CD4-positive, alpha-beta T cell treated with Interleukin-6 for 4 hours (primary cell): ENCODE data around the gene PLA1A.

Source experiments
- DNase-seq: peaks from one replicate; pipeline ENCODE4 v3.0.0-alpha.2; 2020; ENCODE audit warnings: mixed read lengths

The PLA1A gene

GRCh38 chr3:119641416-119641815, 43.7 kb downstream of the PLA1A start:
- no peak for DNase-seq

- DNase-seq, result no peak
Measured at GRCh38 chr3:119642746-119643473, 45.2 kb downstream of the PLA1A start.

GRCh38 chr3:119643528-119643927, 45.8 kb downstream of the PLA1A start:
- DNase-seq, result no peak

GRCh38 chr3:119644481-119644880, 46.8 kb downstream of the PLA1A start:
- no peak for DNase-seq

GRCh38 chr3:119645813-119646212, 48.1 kb downstream of the PLA1A start:
- no peak for DNase-seq

GRCh38 chr3:119647171-119647570, 49.5 kb downstream of the PLA1A start:
- DNase-seq, result no peak

GRCh38 chr3:119647843-119648575, 50.3 kb downstream of the PLA1A start:
- no peak for DNase-seq

- no peak for DNase-seq
Measured at GRCh38 chr3:119649761-119650160, 52.1 kb downstream of the PLA1A start.

- DNase-seq, result no peak
Measured at GRCh38 chr3:119652306-119653033, 54.8 kb downstream of the PLA1A start.

- no peak for DNase-seq
Measured at GRCh38 chr3:119653876-119654275, 56.2 kb downstream of the PLA1A start.

GRCh38 chr3:119657887-119658702, 60.4 kb downstream of the PLA1A start:
- no peak for DNase-seq

- no peak for DNase-seq
Measured at GRCh38 chr3:119658994-119659393, 61.3 kb downstream of the PLA1A start.

GRCh38 chr3:119659606-119660291, 62.1 kb downstream of the PLA1A start:
- DNase-seq, result no peak

GRCh38 chr3:119660474-119661440, 63.1 kb downstream of the PLA1A start, which contains the start of gene POPDC2:
POPDC2 (minus strand) TSS chr3:119660589; CDS start chr3:119660423, 166 bp downstream.
- no peak for DNase-seq

GRCh38 chr3:119662604-119663373, 65.1 kb downstream of the PLA1A start:
- DNase-seq, result no peak

GRCh38 chr3:119663885-119664284, 66.2 kb downstream of the PLA1A start:
- no peak for DNase-seq

GRCh38 chr3:119664370-119664769, 66.7 kb downstream of the PLA1A start:
- DNase-seq, result no peak

GRCh38 chr3:119664850-119665379, 67.2 kb downstream of the PLA1A start:
- DNase-seq, result no peak

- DNase-seq, result no peak
Measured at GRCh38 chr3:119665954-119666559, 68.4 kb downstream of the PLA1A start.
